Cardiac fibroblast (primary cell): ENCODE results near the gene LRP1.

Source experiments
- DNase-seq, 2 donors: peaks; one replicate each; pipeline versions ENCODE4 v3.0.0 to v3.0.0-alpha.2; 2010; ENCODE audit warnings: low read depth in 2 of 2
- H3K4me3 ChIP-seq, 2 donors: replicated peaks in 1 of 2; 1 replicate in 1 of 2; 2 replicates in 1 of 2; pipeline ENCODE4 v1.5.1; 2011; ENCODE audit warnings: low read depth in 2 of 2, low read length in 2 of 2, mild to moderate bottlenecking in 2 of 2, moderate library complexity in 1 of 2
- CTCF ChIP-seq: IDR thresholded peaks from one replicate; pipeline ENCODE4 v1.5.1; 2011; ENCODE audit warnings: low read depth, mild to moderate bottlenecking, low read length, inconsistent platforms

The LRP1 gene

GRCh38 chr12:57135527-57136326 is 7.4 kb downstream of the LRP1 start:
- TF ChIP-seq CTCF, result no peak
- peak; percentile 51 to 92 for DNase-seq
- H3K4me3 ChIP-seq, result peak overlapping the region; percentile 19 to 32

GRCh38 chr12:57138526-57139272 is 10.4 kb downstream of the LRP1 start:
- peak; percentile 48 to 73 for DNase-seq
- no peak for TF ChIP-seq CTCF
- H3K4me3 ChIP-seq, result no peak overlapping the region

DNA sequence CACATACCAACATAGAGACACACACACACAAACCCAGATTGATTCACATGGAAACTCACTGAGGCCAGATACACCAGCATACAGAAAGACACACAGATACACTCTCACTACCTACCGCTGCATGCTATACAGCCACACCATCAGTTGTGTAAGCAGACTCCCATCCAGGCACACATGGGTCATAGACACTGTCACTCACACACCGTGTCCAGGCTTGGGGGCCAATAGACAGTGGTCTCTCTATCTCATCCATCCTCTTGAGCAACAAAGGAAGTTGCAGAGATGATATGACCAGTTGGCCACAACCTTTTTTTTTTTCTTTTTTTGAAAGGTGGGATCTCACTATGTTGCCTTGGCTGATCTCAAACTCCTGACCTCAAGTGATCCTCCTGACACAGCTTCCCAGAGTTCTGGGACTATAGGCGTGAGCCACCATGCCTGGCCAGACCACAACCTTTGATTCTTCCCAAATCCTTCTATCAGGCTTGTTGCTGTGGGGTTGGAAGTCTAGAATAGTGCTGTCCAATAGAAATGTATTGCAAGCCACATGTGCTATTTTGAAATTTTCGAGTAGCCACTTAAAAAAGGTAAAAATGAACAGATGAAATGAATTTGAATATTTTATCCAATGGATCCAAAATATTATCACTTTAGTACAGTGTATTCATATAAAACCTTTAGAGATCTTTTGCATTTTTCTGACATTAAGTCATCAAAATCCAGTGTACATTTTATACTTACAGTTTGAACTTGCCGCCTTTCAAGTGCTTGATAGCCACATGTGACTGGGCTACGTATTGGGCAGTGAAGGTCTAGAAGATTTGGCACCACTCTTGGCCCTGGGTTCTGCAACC is 11.7 kb downstream of the LRP1 start:
- DNase-seq, result peak in 1 of 2 donors; percentile 59
- no peak for TF ChIP-seq CTCF
- no peak overlapping the region for H3K4me3 ChIP-seq

GRCh38 chr12:57141249-57141648 is 13.0 kb downstream of the LRP1 start:
- no peak for DNase-seq
- H3K4me3 ChIP-seq, result no peak overlapping the region
- no peak for TF ChIP-seq CTCF

- no peak overlapping the region for H3K4me3 ChIP-seq
- no peak for TF ChIP-seq CTCF
- DNase-seq, result no peak
Measured at GRCh38 chr12:57142121-57142520, 13.8 kb downstream of the LRP1 start.

GRCh38 chr12:57142727-57143126 is 14.4 kb downstream of the LRP1 start:
- no peak overlapping the region for H3K4me3 ChIP-seq
- TF ChIP-seq CTCF, result no peak

More at GRCh38 chr12:57142727-57143126, 14.4 kb downstream of the LRP1 start:
- no peak for DNase-seq
